NCI-H2081 treated with DMSO at 0.1 percent for 48 hours (cell line): ENCODE measurements around the gene ATL2.
"Not testable (repeated sequence)": the region's sequence is repeated elsewhere in the genome, so short reads cannot be mapped to it uniquely, and the experiment has no call there.

Experiments used
- DNase-seq: peaks from one replicate; lab custom pipeline; 2025; lab: John Stamatoyannopoulos, UW

The ATL2 gene

GRCh38 chr2:38327580-38327979, 49.5 kb downstream of the ATL2 start:
- DNase-seq: no peak

GRCh38 chr2:38323623-38324022, 53.5 kb downstream of the ATL2 start:
- no peak for DNase-seq

GRCh38 chr2:38322224-38322914, 54.7 kb downstream of the ATL2 start:
- no peak for DNase-seq

GRCh38 chr2:38319240-38319639, 57.8 kb downstream of the ATL2 start:
- not testable (repeated sequence) for DNase-seq

- no peak for DNase-seq
Observed at GRCh38 chr2:38317725-38318124, 59.3 kb downstream of the ATL2 start.

- DNase-seq: no peak
Observed at GRCh38 chr2:38315707-38316333, 61.3 kb downstream of the ATL2 start.

GRCh38 chr2:38308821-38309220, 68.3 kb downstream of the ATL2 start:
- no peak for DNase-seq

- DNase-seq: no peak
Observed at GRCh38 chr2:38301969-38302702, 74.9 kb downstream of the ATL2 start.

GRCh38 chr2:38301340-38301968, 75.6 kb downstream of the ATL2 start:
- DNase-seq: no peak

GRCh38 chr2:38298539-38298938, 78.5 kb downstream of the ATL2 start:
- DNase-seq: no peak

GRCh38 chr2:38296197-38296780, 80.8 kb downstream of the ATL2 start:
- no peak for DNase-seq

GRCh38 chr2:38294597-38294996, 82.5 kb downstream of the ATL2 start:
- DNase-seq: no peak

GRCh38 chr2:38293152-38293865, 83.8 kb downstream of the ATL2 start:
- DNase-seq: no peak

GRCh38 chr2:38290332-38290731, 86.7 kb downstream of the ATL2 start:
- no peak for DNase-seq

GRCh38 chr2:38284971-38285370, 92.1 kb downstream of the ATL2 start:
- DNase-seq: no peak

- no peak for DNase-seq
Observed at GRCh38 chr2:38281095-38281742, 95.9 kb downstream of the ATL2 start.

GRCh38 chr2:38279201-38279600, 97.9 kb downstream of the ATL2 start:
- no peak for DNase-seq

- DNase-seq: not testable (repeated sequence)
Observed at GRCh38 chr2:38278117-38278438, 99.0 kb downstream of the ATL2 start.

- DNase-seq: no peak
Observed at GRCh38 chr2:38277245-38278116, 99.6 kb downstream of the ATL2 start.
